Heart left ventricle (tissue), 16 donors: ENCODE measurements around the gene PLN. TPM values are rescaled to one million over a fixed set of nuclear protein-coding genes. Genes with fewer than 3 reads are reported as not detected.

Experiments used
- ATAC-seq, 4 donors: fragments of 200-7000 bp; cut with Tn5 transposase; one replicate each; pipeline ENCODE4 v1.9.1; 2020 to 2022; ENCODE audit warnings: moderate library complexity in 4 of 4, mild to moderate bottlenecking in 3 of 4, moderate number of reproducible peaks in 1 of 4
- DNase-seq, 5 donors: peaks; one replicate each; pipeline ENCODE4 v3.0.0-alpha.2; 2020
- H3K27ac ChIP-seq, 12 donors: fragments of 200-600 bp; sonication (generic) in 4 of 12; one replicate each; pipeline versions ENCODE4 v1.5.0 to v1.8.0; 2016 to 2022; ENCODE audit warnings: mild to moderate bottlenecking in 2 of 12
- H3K27me3 ChIP-seq, 9 donors: fragments of 200-600 bp; sonication (generic) in 2 of 9; one replicate each; pipeline versions ENCODE4 v1.5.1 to v1.8.0; 2016 to 2022; ENCODE audit warnings: mild to moderate bottlenecking in 3 of 9
- H3K36me3 ChIP-seq, 9 donors: fragments of 200-600 bp; sonication (generic) in 2 of 9; one replicate each; pipeline versions ENCODE4 v1.5.0 to v1.8.0; 2018 to 2022; ENCODE audit warnings: mild to moderate bottlenecking in 2 of 9
- H3K4me1 ChIP-seq, 12 donors: fragments of 200-600 bp; sonication (generic) in 4 of 12; one replicate each; pipeline versions ENCODE4 v1.5.0 to v1.8.0; 2016 to 2022; ENCODE audit warnings: mild to moderate bottlenecking in 3 of 12
- H3K4me3 ChIP-seq, 12 donors: fragments of 200-600 bp; sonication (generic) in 4 of 12; one replicate each; pipeline versions ENCODE4 v1.5.0 to v1.8.0; 2017 to 2022; ENCODE audit warnings: mild to moderate bottlenecking in 9 of 12, moderate library complexity in 4 of 12
- H3K9me3 ChIP-seq, 12 donors: fragments of 200-600 bp; sonication (generic) in 4 of 12; one replicate each; pipeline versions ENCODE4 v1.5.0 to v1.8.0; 2016 to 2022; ENCODE audit warnings: mild to moderate bottlenecking in 1 of 12
- POLR2A ChIP-seq, 2 donors: fragments of 450-650 bp; IDR thresholded peaks; one replicate each; pipeline ENCODE4 v1.6.1; 2017; ENCODE audit warnings: antibody characterized with exemption in 2 of 2, mild to moderate bottlenecking in 2 of 2, moderate library complexity in 2 of 2
- WGBS, 4 donors: extraction: QIAGEN DNeasy Blood & Tissue Kit in 2 of 4; methylation state at CpG; one replicate each; pipeline versions ENCODE4 v1.1.5 to v1.1.7; 2013 to 2018; 5-methylcytosine and 5-hydroxymethylcytosine counted together
- intact Hi-C, 10 donors: fragments of 100-400 bp; cut with DNase I; formaldehyde crosslinking; loops; one replicate each; pipeline versions ENCODE4 v1.11.1 to v1.14.2; 2022
- polyA plus RNA-seq, 2 donors: library from polyadenylated mRNA; stranded (reverse); fragments of 200-250 nt; gene quantifications; one replicate each; pipeline ENCODE4 v1.2.3, GENCODE V29; 2013
- total RNA-seq, 9 donors: library from RNA; depleted of rRNA in 2 of 9; stranded (reverse); fragments of >200 nt in 2 of 9; fragmentation: NEBNext Ultra II Directional in 3 of 9; extraction: Animal tissue kit (Norgen Biotek cat#: 25700) in 3 of 9; gene quantifications; one replicate each; pipeline versions ENCODE4 v1.1.0 to v1.2.4, GENCODE V29; 2016 to 2023
- TF ChIP-seq, protein P1 (sequence below), 12 donors: fragments of 200-600 bp; sonication (generic) in 4 of 12; IDR thresholded peaks; one replicate each; pipeline versions ENCODE4 v1.5.0 to v1.8.0; 2018 to 2022; ENCODE audit warnings: antibody characterized with exemption in 12 of 12, mild to moderate bottlenecking in 5 of 12
- donor health status: ischemic (EF 13 %, LVEDD 7.1; RV severe dilation, severe dysfunction).
- donor health status: healthy with polysubstance abuse.
- donor health status: DM: no; HTN: yes; CAD: no.
- donor health status: DM: no; HTN: no; CAD: no.
- donor health status: ischemic (EF 25% LVEDD 6.9; RV normal size, moderate dysfunction).
- donor health status: ischemic (EF 25% LVEDD 5.7; RV mildly dilated, moderate dysfunction).
- donor health status: healthy.
- donor health status: DM: yes; HTN: yes; CAD: no.
- donor health status: ischemic (EF 35%, LVEDD 5.7; RV mildly dilated, moderate dysfunction).
- donor health status: nonischemic (EF 11% LVEDD 7.7; RV severe dilation, severe dysfunction).
- donor health status: DM: yes; HTN: yes; CAD: no.
- donor health status: PGD.
- donor health status: ischemic (EF 29% LVEDD 5.4; RV normal size, mild dysfunction).
- donor health status: nonischemic (EF 23%, LVEDD 6.1; RV moderate dilation, normal function).

PLN gene
- total and polyA plus RNA-seq, 11 donors = 974 to 3,015 (median 1,768) TPM

DNA sequence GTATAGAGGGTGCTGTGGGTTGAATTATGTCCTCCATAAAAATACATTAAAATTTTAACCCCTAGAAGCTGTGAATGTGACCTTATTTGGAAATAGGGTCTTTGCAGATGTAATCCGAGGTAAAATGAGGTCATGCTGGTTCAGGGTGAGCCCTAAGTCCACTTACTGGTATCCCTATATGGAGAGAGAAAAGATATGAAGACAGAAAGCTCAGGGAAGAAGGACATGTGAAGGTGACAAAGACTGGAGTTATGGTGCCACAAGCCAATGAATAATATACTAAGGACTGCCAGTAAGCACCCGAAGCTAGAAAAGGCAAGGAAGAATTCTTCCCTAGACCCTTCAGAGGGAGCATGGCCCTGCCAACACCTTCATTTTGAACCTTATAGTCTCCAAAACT, 50.2 kb downstream of the PLN start:
- H3K27ac ChIP-seq = peak overlapping the region in 1 of 12 donors; percentile 21
- no peaks in the 10 kb centered on the region for H3K27me3 ChIP-seq
- intact Hi-C loops = no loop called here
- peaks cover 0 to 25% (median 5%) of the 10 kb centered on the region in 12 donors for H3K4me1 ChIP-seq
- DNase-seq (no peak), ATAC-seq (peak in 3 of 4 donors; percentile 52 to 68 (median 54))
- H3K36me3 ChIP-seq = no peaks in the 10 kb centered on the region
- H3K4me3 ChIP-seq = no peak overlapping the region
- H3K9me3 ChIP-seq = peaks cover 0 to 2% (median 0%) of the 10 kb centered on the region in 12 donors
- WGBS, 4 donors = 62 to 74% (median 71%) methylated on average over 2 of the region's 2 CpGs
- TF ChIP-seq POLR2A (IDR thresholded peaks at IDR 0.05) = no peak
- TF ChIP-seq, protein P1, sequence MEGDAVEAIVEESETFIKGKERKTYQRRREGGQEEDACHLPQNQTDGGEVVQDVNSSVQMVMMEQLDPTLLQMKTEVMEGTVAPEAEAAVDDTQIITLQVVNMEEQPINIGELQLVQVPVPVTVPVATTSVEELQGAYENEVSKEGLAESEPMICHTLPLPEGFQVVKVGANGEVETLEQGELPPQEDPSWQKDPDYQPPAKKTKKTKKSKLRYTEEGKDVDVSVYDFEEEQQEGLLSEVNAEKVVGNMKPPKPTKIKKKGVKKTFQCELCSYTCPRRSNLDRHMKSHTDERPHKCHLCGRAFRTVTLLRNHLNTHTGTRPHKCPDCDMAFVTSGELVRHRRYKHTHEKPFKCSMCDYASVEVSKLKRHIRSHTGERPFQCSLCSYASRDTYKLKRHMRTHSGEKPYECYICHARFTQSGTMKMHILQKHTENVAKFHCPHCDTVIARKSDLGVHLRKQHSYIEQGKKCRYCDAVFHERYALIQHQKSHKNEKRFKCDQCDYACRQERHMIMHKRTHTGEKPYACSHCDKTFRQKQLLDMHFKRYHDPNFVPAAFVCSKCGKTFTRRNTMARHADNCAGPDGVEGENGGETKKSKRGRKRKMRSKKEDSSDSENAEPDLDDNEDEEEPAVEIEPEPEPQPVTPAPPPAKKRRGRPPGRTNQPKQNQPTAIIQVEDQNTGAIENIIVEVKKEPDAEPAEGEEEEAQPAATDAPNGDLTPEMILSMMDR (IDR thresholded peaks at IDR 0.05) = no peak

DNA sequence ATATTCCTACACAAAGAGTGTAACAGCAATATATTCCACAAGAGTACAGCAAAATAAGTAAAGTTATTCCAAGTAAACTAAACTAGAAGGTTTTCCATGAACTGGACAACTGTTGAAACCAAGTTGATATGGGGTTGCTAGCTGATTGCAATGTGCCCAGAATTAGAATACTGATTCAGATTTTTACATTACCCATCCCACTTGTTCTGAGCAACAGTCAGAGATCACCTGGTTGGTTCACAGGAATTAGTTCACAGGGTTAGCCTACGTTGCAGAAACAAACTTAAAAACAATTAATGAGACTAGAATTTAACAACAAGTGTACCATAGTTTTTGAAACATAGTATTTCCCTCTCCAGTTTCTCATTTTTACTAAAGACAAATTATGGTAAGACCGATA, 54.2 kb downstream of the PLN start:
- 91 to 95% (median 94%) methylated on average over 2 of the region's 2 CpGs for WGBS, 4 donors

DNA sequence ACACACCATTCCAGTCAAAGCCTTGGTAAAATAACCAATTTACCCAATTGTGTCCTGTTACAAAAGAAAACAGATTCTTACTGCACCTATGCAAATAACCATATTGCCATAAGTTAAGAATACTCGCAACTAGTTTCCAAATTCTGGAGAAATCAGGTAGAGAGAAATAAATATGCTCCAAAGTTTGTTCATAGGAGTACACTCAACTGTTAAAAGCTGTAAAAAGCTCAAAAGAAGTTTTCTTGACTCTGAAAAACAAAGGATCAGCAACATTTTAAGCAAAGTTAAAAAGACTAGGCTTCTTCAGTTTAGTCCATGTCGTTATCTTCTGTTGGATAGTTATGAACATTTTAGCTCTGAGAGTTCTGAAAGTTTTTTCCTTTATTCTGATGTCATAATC, 55.3 kb downstream of the PLN start:
- ATAC-seq = no peak

More for the DNA sequence above, 54.2 kb downstream of the PLN start:
- Histone ChIP-seq H3K27ac (no peak overlapping the region), H3K36me3 (no peaks in the 10 kb centered on the region), H3K4me3 (no peak overlapping the region), H3K27me3 (no peaks in the 10 kb centered on the region), H3K9me3 (peaks cover 0 to 7% (median 0%) of the 10 kb centered on the region in 12 donors), H3K4me1 (peaks cover 0 to 28% (median 10%) of the 10 kb centered on the region in 12 donors)
- intact Hi-C loops = no loop called here
- DNase-seq (no peak), ATAC-seq (no peak)
- no peak for TF ChIP-seq POLR2A (IDR thresholded peaks at IDR 0.05)
- TF ChIP-seq, protein P1 (IDR thresholded peaks at IDR 0.05) = no peak

DNA sequence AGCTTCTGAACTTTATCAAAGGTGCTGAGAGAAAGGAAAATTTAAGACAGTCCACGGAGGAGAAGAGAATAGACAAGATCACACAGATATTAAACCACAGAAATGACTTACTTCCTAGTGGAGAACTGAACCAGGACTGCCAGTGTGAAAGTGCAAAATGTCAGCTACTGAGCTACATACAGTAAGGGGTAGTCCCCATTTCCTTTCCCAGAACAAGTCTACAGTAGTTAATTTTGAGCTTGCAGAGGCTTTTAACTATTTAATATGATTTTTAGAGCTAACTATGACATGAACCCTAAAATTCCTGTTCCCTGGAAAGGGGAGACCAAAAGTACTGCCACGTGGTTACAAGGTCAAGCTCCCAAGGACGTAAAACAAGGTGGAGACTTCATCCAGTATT, 58.2 kb downstream of the PLN start:
- intact Hi-C loops = no loop called here
- DNase-seq = no peak
- Histone ChIP-seq H3K9me3 (peaks cover 0 to 13% (median 0%) of the 10 kb centered on the region in 12 donors), H3K4me1 (peaks cover 0 to 17% (median 4%) of the 10 kb centered on the region in 12 donors), H3K27ac (no peak overlapping the region), H3K4me3 (no peak overlapping the region), H3K36me3 (no peaks in the 10 kb centered on the region), H3K27me3 (no peaks in the 10 kb centered on the region)
- WGBS, 4 donors = 43 to 65% (median 54%) methylated on average over 3 of the region's 3 CpGs
- no peak for ATAC-seq
- TF ChIP-seq, protein P1 (IDR thresholded peaks at IDR 0.05) = no peak
- no peak for TF ChIP-seq POLR2A (IDR thresholded peaks at IDR 0.05)

More for the DNA sequence above, 55.3 kb downstream of the PLN start:
- intact Hi-C loops = no loop called here
- WGBS, 4 donors = 89 to 96% (median 92%) methylated on average over 2 of the region's 2 CpGs
- no peak for DNase-seq
- H3K4me1 ChIP-seq = peaks cover 0 to 24% (median 6%) of the 10 kb centered on the region in 12 donors
- no peak overlapping the region for H3K4me3 ChIP-seq
- no peaks in the 10 kb centered on the region for H3K27me3 ChIP-seq
- no peak for TF ChIP-seq POLR2A (IDR thresholded peaks at IDR 0.05)
- TF ChIP-seq, protein P1 (IDR thresholded peaks at IDR 0.05) = no peak
- no peaks in the 10 kb centered on the region for H3K36me3 ChIP-seq
- peaks cover 0 to 7% (median 0%) of the 10 kb centered on the region in 12 donors for H3K9me3 ChIP-seq
- no peak overlapping the region for H3K27ac ChIP-seq
